HG02943 (cell line): Measurements from ENCODE around the gene TBC1D10A.

ENCODE experiments used
- ATAC-seq: cut with Tn5 transposase; IDR thresholded peaks from one replicate; pipeline ENCODE4 v1.9.1; 2021; ENCODE audit warnings: mild to moderate bottlenecking, low read depth, moderate library complexity; ENCODE audit not compliant: unreplicated experiment

Gene TBC1D10A

DNA sequence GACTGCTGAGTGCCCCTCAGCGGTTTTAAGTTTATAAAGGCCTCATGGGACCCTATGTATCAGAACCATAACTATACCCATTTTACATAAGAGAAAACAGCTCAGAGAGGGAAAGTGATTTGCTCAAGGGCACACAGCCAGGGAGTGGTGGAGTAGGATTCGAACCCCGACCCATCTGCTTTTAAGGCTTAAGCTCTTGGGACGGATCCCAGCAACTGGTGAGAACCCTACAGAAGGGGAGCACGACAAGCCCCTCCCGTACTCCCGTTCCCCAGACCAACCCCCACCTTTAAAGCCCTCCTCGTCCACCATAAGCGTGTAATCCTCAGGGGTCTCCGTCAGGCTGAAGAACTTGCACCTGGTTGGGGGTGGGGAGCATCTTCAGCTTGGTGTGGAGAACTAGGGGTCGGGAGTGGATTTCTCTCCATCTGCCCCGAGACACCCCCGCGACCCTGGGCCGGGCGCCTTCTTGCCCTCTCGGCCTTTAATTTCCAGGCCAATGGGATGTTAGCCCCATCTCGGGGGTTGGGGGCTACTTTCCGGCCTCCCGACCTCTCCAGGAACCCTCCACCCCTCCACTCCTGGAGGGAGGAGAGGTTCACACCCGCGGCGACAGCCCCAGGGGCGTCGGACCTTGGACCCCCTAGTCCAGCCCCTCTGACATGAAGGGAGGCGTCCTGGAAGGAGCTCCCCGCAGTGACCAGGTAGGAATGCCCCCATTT lies 38.2 kb downstream of the TBC1D10A start:
- no peak for ATAC-seq

DNA sequence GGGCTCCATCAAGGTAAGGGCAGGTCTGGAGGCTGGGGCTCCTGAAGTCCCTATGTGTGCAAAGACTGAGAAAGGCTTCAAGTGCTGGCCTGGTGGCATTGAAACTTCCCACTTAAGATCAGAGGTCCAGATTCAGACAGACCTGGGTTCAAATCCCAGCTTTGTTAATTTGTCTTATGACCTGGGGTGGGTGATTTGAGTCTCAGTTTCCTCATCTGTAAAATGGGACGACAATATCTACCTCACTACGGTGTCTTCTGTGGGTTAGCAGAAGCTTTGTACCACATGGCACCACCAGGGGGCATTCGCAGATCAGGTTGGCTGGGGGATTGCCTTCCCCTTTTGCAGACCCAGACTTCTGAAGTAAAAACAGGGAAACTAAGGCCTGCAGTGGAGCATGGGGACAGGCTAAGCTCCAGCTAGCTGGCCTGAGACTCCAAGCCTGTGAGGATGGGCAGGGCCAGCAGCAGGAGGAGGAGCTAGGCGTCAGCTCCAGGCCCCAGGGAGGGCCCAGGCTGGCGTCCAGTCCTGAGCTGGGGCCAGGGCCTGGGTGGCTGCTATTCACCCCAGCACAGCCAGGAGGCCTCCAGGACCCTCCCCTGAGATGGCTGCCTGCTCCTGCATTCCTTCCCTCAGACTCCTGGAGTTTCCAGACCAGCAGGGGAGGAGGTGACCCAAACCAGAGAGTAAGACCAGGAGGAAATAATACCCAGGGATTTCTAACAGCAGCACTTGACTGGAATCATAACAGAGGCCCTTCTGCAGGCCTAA lies 38.9 kb downstream of the TBC1D10A start:
- ATAC-seq: no peak

DNA sequence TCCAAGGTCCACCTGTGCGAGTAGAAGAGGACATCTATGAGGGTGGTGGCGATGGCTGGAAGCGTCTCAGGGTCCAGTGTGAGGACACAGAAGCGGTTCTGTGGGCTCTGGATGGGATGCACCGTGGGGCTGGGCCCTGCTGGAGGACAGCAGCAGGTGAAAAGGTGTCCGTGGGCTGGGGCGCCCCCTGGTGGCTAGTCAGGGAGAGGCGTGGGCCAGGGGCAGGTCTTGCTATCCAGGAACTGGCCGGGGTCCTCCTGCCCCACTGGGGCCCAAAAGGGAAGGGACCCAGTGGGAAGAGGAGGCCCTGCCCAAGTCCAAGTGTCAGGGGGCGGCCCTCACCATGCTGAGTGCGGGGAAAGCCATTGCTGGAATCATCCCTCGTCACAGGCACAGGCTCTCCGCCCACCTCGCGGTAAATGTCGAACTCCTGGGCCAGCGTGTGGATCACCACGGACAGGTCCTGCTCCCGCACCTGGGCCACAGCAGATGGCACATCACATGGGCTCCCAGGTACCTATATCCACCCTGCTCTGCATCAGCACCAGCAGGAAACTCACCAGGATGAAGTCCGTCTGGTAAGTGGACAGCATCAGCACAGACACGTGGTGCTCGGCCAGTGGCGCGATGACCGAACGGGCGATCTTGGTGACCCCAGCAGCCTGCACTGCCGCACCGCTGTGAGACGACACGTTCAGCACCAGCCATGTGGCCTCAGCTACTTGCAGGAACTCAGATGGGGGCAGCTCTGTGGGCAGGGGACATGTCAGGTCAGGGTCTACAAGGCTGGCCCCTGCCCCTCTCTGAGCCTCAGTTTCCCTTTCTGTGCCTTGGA lies 39.7 kb downstream of the TBC1D10A start:
- ATAC-seq: no peak

DNA sequence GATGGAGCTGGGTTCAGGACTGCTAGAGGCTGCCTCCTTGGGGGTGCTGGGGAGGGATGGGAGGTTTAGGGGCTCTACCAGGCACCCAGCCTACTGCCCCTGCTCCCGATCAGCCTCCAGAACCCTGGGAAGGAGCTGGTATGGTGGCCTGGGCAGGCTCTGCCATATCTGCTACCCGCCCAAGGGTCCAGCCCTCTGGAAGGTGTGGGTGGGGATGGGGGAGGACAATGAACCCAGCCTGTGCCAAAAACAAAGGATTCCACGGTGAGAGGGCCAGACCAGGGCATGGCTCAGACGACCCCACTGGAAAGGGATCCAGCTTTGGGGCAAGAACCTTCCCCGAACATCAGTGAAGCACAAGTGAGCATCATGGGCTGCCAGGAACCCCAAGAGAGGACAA lies 40.4 kb downstream of the TBC1D10A start:
- ATAC-seq: no peak

DNA sequence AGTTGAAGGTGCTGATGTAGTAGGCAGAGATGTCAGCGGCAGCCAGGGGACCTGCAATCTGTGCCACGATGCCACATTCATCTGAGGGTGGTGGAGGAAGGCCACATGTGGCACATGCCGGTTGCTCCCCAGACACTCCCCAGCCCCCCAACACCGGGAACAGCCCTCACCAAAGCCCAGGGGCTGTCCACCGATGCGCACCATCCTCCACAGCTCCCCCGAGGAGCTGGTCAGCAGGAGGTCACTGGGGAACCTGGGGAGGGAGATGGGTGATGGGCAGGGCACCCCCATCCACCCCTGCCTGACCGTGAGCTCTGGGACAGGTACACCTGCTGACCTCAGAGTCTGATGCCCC lies 40.9 kb downstream of the TBC1D10A start:
- no peak for ATAC-seq

DNA sequence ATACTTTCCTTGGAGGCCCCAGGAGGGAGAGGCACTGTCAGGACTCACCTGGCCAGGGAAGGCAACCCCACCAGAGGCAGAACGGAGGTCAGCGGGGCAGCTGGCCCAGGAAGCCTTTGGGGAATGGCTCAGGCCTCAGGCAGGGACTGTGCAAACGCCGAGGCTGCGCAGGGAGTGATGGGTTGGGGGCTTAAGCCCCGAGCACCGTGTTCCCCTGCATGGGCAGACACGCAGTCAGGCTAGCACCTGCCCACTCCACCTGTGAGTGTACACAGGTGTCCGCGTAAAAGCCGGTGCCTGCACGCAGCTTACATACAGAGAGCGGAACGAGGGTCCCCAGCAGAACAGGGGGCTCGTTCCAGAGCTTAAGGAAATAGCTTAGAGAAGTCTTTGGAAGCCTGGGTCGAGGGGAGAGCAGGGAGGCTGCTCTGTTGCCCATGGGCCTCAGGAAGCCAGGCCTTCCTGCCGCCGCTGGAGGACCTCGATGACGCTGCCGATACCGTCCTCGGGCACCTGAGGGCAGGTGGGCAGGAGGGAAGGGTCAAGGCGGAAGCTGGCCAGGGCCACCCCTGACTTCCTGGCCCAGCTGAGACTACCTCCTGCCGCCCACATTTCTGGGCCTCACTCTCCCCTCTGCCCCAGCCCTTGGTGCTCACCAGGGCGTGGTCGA lies 41.4 kb downstream of the TBC1D10A start:
- ATAC-seq: no peak

DNA sequence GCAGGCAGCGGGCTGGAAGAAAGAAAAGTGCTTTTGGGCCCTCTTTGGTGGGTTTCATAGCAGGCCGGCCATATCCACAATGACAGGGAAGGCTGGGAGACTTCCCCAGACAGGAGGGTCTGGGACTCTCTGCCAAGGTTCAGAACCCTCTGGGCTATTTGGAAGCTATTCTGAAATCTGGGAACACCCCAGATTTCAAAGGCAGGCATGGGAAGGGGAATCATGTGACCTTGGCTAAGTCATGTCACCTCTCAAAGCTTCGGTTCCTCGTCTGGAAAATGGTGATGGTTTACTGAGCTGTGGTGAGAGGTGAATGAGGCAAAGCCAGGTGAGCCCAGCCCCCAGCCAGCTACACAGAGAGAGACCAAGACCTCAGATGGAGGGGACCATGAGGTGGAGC lies 42.1 kb downstream of the TBC1D10A start:
- ATAC-seq: no peak

DNA sequence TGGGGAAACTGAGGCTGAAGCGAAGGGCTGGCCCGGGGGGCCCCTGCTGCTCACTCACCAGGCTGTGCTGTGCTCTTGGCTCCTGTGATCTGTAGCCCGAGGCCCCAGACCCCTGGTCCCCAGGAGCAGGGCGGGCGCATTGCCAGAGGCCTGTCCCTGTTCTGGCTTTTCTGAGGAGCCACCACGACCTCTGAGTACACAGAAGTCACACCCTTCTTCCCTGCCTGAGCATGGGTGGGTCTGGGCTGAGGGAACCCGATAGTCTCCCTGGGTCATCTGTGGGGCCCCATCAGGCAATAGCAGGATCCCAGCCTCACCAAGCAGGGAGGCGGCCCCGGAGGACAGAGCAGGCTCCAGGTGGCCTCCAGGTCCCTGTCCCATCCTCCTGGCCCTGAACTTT lies 42.6 kb downstream of the TBC1D10A start:
- ATAC-seq: no peak

DNA sequence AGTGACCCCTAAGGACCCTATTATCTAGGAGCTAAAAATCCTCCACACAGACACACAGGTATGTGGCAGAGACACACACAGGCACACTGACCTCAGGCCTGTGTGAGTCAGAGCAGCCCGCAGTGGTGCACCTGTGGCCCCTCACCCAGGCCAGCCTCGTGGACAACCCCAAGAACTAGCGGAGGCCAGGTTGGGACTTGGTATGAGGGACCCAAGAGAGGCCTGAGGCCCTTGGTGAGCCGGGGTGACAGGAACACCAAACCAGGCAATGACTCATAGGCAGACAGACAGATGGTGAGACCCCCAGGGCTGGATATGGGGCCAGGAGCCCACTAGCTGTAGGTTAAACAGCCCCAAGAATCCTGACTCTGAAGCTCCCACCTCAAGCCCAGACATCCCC lies 43.4 kb downstream of the TBC1D10A start:
- ATAC-seq: no peak

DNA sequence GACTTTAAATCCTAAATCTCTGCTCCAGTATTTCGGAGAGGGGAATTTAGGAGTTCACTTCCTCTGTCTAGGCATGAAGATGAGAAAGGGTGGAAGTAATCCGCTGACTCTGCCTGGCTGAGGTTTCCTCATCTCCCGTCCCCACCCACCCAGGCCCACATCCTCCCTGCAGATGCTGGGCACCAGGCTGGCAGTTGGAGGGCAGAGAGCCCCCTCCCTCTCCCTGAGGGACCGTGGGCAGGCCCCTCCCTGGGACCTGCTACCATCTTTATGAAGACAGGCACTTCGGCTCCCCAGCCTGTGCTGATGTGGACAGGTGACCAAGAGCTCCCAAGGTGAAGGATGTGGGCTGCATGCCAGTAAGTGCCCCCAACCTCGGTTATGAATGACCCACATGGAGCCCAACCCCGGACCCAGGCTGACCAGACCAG lies 44.1 kb downstream of the TBC1D10A start:
- no peak for ATAC-seq

DNA sequence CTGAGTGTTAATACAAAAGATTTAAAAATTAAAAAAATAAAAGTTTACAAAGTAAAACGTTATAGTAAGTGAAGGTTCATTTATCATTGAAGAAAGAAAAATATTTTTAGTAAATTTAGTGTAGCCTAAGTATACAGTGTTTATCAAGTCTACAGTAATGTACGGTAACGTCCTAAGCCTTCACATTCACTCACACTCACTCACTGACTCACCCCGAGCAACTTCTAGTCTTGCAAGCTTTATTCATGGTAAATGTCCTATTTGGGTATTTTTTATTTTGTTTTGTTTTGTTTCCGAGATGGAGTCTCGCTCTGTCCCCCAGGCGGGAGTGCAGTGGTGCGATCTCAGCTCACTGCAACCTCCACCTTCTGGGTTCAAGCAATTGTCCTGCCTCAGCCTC lies 46.2 kb downstream of the TBC1D10A start:
- no peak for ATAC-seq

DNA sequence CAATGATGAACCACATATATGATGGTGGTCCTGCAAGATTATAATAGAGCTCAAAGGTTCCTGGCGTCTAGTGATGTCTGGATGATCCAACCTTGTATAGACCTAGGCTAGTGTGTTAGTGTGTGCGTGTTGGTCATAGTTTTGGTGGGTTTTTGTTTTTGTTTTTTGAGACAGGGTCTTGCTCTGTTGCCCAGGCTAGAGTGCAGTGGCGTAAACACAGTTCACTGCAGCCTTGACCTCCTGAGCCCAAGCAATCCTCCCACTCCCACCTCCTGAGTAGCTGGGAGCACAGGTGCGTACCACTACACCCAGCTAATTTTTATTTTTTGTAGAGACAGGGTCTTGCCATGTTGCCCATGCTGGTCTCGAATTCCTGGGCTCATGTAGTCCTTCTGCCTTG lies 46.8 kb downstream of the TBC1D10A start:
- ATAC-seq: no peak

DNA sequence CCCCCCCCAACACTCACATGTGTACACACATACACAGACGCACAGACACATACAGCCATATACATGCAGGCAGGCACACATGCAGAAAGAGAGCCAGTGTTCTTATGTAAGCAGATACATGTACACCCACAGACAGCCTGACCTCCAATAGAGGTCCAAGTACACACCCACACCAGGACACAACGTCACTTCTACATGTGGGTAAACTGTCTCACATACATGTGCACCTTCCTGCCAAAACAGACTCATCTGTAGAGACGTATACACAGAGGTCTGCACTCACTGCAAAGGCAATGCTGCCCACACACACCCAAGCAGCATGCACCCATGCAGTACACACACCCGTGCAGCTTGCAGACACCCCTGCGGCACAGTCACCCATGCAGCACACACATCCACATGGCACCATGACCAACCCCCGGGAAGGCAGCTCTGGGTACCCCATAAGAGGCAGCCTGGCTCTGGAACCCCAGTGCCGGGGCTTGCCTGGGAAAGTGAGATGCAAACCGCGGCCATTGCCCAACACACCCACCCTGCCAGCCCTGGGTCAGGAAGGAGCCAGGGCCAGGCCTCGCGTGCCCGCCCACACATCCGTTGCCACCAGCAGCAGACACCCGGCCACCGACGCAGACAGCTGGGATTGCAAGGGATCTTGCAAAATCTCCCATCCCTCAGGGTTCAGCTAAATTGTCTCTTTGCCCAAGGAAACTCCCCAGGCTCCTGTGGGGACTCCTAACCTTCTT lies 47.5 kb downstream of the TBC1D10A start:
- ATAC-seq: no peak

DNA sequence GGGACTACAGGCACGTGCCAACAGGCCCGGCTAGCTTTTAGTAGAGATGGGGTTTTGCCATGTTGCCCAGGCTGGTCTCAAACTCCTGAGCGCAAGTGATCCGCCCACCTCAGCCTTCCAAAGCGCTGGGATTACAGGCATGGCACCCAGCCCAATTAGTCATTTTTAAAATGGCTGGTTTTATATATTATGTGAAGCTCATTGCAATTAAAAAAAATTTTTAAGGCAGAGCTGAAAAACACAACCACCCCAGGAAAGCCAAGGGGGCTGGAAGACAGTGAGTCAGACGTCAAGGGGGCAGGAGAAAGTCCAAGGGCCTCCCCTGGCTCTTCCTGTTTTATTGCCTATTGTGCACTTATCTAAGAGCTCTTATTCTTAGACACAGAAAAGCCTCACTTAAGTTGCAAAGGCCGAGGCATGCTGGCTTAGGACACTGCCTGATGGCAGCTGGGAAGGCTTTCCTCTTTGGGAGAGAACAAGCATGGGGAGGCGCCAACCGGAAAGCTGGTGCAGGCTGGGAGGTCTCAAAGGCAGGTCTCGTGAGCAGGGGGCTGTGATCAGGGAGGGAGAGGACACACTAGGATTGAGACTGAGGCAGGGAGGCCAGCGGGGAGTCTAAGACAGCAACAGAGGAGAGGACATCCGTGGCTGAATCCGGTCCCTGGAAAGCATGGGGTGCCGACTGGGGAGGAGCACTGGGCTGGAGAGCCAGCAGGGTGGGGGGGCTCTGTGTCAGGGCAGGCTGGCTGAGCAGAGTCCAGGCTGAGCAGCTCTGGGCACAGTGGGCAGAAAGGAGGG lies 49.0 kb downstream of the TBC1D10A start:
- no peak for ATAC-seq

DNA sequence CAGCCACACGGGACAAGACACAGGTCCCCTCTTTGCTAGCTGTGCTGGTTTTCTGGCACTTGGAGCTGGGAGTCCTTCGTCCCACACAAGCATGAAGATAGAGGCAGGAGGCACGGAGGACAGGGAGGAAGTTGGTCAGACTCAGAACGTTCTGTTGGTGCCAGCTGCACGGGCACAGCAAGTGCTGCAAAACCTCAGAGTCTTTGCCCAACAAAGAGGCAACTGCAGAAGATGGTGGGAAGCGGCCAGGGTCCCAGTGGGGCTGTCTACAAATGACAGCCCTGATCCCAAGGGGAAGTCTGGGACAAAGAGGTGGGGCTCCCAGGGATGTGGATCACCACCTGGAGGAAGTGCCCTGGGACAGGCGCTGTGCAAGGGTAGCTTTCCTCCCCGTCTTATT lies 50.7 kb downstream of the TBC1D10A start:
- ATAC-seq: no peak

DNA sequence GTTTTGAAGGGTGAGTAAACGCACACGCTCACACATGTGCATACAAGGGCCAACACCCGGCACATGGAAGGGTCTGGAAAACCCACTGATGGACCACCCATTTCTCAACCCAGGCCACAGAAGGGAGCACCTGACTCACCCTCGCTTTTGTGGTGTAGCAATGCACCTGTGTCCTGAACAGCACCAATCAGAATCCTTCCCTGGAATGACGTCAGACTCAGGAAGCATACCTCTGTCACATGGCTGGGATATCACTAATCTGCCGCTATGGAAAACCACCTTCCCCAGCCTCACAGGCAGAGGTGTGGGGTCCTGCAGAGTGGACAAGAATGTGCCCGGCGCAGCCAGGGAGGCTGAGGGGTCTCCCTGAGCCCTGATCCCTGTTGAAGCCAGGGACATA lies 51.1 kb downstream of the TBC1D10A start:
- ATAC-seq: no peak

DNA sequence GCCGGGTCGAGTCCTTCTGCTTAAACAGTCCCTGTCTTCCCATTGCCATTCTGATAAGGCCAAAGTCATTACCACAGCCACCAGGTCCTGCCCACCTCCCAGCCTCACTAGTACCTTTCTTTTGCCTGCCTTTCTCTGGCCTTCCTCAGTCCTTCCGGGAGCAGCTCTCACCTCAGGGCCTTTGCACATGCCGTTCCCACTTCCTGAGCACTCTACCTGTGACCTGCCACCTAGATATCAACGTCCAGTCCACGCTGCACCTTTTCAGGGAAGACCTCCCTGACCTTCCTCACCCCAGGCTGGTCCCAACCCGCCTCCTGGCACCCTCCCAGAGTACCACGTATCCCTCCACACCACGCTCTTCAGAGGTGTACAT lies 52.3 kb downstream of the TBC1D10A start:
- no peak for ATAC-seq

DNA sequence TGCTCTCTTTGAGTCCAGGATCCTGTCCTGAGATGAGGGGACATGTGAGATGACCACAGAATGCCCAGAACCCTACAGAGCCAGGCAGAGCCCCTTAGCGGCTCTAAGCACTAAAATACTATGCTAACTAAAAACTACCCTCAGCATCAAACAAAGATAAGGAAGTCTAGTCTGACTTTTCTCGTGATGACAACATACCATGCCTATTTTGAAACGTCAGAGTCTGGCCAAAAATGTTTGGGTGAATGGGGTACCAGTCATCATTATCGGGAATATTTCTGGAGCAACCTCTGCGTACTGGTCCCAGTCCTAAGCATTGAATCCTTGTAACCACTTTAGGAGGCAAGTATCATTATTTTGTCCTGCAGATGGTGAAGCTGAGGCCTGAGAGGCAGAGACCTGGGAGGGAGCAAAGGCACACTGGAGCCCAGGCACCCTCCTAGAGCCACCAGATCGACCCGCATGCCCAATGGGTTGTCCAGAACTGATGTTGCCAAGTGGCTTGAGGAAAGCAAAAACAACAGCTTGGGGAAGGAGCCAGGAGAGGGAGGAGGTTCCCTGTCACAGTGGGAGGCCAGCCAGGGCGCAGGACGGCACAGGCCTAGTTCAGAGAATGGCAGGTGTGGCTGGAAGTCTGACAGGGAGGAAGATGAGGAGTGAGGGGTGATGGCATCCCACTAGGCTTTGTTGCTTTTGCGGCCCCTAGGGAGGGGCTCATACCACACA lies 52.9 kb downstream of the TBC1D10A start:
- ATAC-seq: no peak
